ENCODE results near the gene TADA2A. TPM values are rescaled to one million over a fixed set of nuclear protein-coding genes. Genes with fewer than 3 reads are reported as not detected.

Gene TADA2A
- polyA plus RNA-seq, 1 experiment: 13.6 TPM

GRCh38 chr17:37523715-37524219 is 117.1 kb downstream of the TADA2A start:
- CTCF ChIA-PET: no interaction called here

GRCh38 chr17:37527249-37527851 is 120.7 kb downstream of the TADA2A start:
- peak; percentile 78 for TF ChIP-seq CTCF (IDR thresholded peaks at IDR 0.05; ENCODE audit: insufficient read depth, low read depth, low read length)
- CTCF ChIA-PET: interaction anchor here (0.6 to 2.4 kb wide), 16 partner anchors 10 to 288 kb away, joined by 3 to 14 read pairs (median 4); no protein-coding TSS in a partner anchor
- Histone ChIP-seq H3K36me3 (ENCODE audit: control insufficient read depth, insufficient read depth, low read length) (peaks cover 11% of the 10 kb centered on the region), H3K27me3 (ENCODE audit: control insufficient read depth, insufficient read depth, low read length) (no peaks in the 10 kb centered on the region), H3K4me3 (ENCODE audit: low read depth, low read length) (no peak overlapping the region)
- DNase-seq (ENCODE audit: low read depth): no peak
- POLR2A ChIA-PET: interaction anchor here (0.5 kb wide), 1 partner anchor 113 kb away, joined by 3 read pairs; no protein-coding TSS in a partner anchor

More at GRCh38 chr17:37523715-37524219, 117.1 kb downstream of the TADA2A start:
- TF ChIP-seq CTCF (IDR thresholded peaks at IDR 0.05; ENCODE audit: insufficient read depth, low read depth, low read length): no peak
- H3K4me3 ChIP-seq (ENCODE audit: low read depth, low read length): no peak overlapping the region
- POLR2A ChIA-PET: no interaction called here
- H3K36me3 ChIP-seq (ENCODE audit: control insufficient read depth, insufficient read depth, low read length): peaks cover 12% of the 10 kb centered on the region
- DNase-seq (ENCODE audit: low read depth): no peak
- no peaks in the 10 kb centered on the region for H3K27me3 ChIP-seq (ENCODE audit: control insufficient read depth, insufficient read depth, low read length)

Other genes with a start within 250 kb of the TADA2A start
- gene C17orf78, start 30.9 kb upstream of the TADA2A start, polyA plus RNA-seq (2011; rRNA removed): not detected in 2 replicates
- gene ACACA, start 50 bp upstream of the TADA2A start, polyA plus RNA-seq (2011; rRNA removed): 26.9 and 32.4 TPM in 2 replicates
- 123 and 152 TPM in 2 replicates for gene DUSP14, start 83.0 kb downstream of the TADA2A start, polyA plus RNA-seq (2011; rRNA removed)
- 10.2 and 13.1 TPM in 2 replicates for gene SYNRG, start 202.5 kb downstream of the TADA2A start, polyA plus RNA-seq (2011; rRNA removed)
- gene DDX52, start 236.6 kb downstream of the TADA2A start, polyA plus RNA-seq (2011; rRNA removed): 14.7 and 24.4 TPM in 2 replicates